Ishikawa (cell line): ENCODE data around the gene DHRS3.

Experiments used
- CEBPB ChIP-seq: IDR thresholded peaks from 2 replicates; pipeline ENCODE4 v1.6.1; 2012
- CREB1 ChIP-seq: IDR thresholded peaks from 2 replicates; pipeline ENCODE4 v1.6.1; 2012; ENCODE audit warnings: low read depth
- EGR1 ChIP-seq: IDR thresholded peaks from 2 replicates; pipeline ENCODE4 v1.6.1; 2012
- EP300 ChIP-seq: IDR thresholded peaks from 2 replicates; pipeline ENCODE4 v1.6.1; 2012; ENCODE audit warnings: borderline replicate concordance
- FOXM1 ChIP-seq: IDR thresholded peaks from 2 replicates; pipeline ENCODE4 v1.6.1; 2012; ENCODE audit warnings: low read depth, borderline replicate concordance
- MAX ChIP-seq: IDR thresholded peaks from 2 replicates; pipeline ENCODE4 v1.6.1; 2012
- NFIC ChIP-seq: IDR thresholded peaks from 2 replicates; pipeline ENCODE4 v1.6.1; 2012
- RAD21 ChIP-seq: IDR thresholded peaks from 2 replicates; pipeline ENCODE4 v1.6.1; 2012; ENCODE audit warnings: low read depth
- REST ChIP-seq: IDR thresholded peaks from 2 replicates; pipeline ENCODE4 v1.6.1; 2012; ENCODE audit warnings: low read depth, mild to moderate bottlenecking
- TAF1 ChIP-seq: IDR thresholded peaks from 2 replicates; pipeline ENCODE4 v1.6.1; 2012; ENCODE audit warnings: low read depth, mild to moderate bottlenecking
- TCF12 ChIP-seq: IDR thresholded peaks from 2 replicates; pipeline ENCODE4 v1.6.1; 2012; ENCODE audit warnings: low read depth
- TEAD4 ChIP-seq: IDR thresholded peaks from 2 replicates; pipeline ENCODE4 v1.6.1; 2012
- USF1 ChIP-seq: IDR thresholded peaks from 2 replicates; pipeline ENCODE4 v1.6.1; 2012
- YY1 ChIP-seq: IDR thresholded peaks from 2 replicates; pipeline ENCODE4 v1.6.1; 2012; ENCODE audit warnings: low read depth
- ZBTB7A ChIP-seq: IDR thresholded peaks from 2 replicates; pipeline ENCODE4 v1.6.1; 2012; ENCODE audit warnings: low read depth

Gene DHRS3

GRCh38 chr1:12547586-12548225, 70.3 kb downstream of the DHRS3 start:
- TF ChIP-seq CEBPB (no peak), NFIC (no peak), TEAD4 (no peak), ZBTB7A (no peak), CREB1 (no peak), FOXM1 (no peak), USF1 (no peak), TCF12 (no peak), EGR1 (no peak)

- no peak for TF ChIP-seq USF1
- TF ChIP-seq CREB1: no peak
- TF ChIP-seq TCF12: no peak
- no peak for TF ChIP-seq MAX
- TF ChIP-seq EGR1: no peak
- TF ChIP-seq RAD21: no peak
- no peak for TF ChIP-seq CEBPB
- no peak for TF ChIP-seq REST
- TF ChIP-seq EP300: no peak
- no peak for TF ChIP-seq FOXM1
- no peak for TF ChIP-seq ZBTB7A
- no peak for TF ChIP-seq TEAD4
- TF ChIP-seq YY1: no peak
- no peak for TF ChIP-seq TAF1
- no peak for TF ChIP-seq NFIC
Observed at GRCh38 chr1:12546771-12547585, 71.0 kb downstream of the DHRS3 start.

GRCh38 chr1:12544992-12545391, 73.0 kb downstream of the DHRS3 start:
- no peak for TF ChIP-seq EP300
- TF ChIP-seq TCF12: no peak
- TF ChIP-seq CEBPB: no peak
- no peak for TF ChIP-seq NFIC
- TF ChIP-seq CREB1: no peak
- TF ChIP-seq MAX: no peak
- no peak for TF ChIP-seq ZBTB7A
- TF ChIP-seq YY1: no peak
- no peak for TF ChIP-seq TAF1
- TF ChIP-seq TEAD4: no peak
- no peak for TF ChIP-seq USF1
- TF ChIP-seq EGR1: no peak
- no peak for TF ChIP-seq REST
- no peak for TF ChIP-seq FOXM1
- TF ChIP-seq RAD21: no peak

GRCh38 chr1:12544357-12544756, 73.7 kb downstream of the DHRS3 start:
- TF ChIP-seq MAX: no peak
- peak; percentile 41; the same call in 1 of the 2 replicates for TF ChIP-seq FOXM1
- no peak for TF ChIP-seq RAD21
- no peak for TF ChIP-seq NFIC
- TF ChIP-seq REST: no peak
- peak; percentile 27; the same call in 1 of the 2 replicates for TF ChIP-seq EP300
- TF ChIP-seq EGR1: no peak
